H1 (cell line): ENCODE data around the gene SNTG2. TPM values are rescaled to one million over a fixed set of nuclear protein-coding genes. Genes with fewer than 3 reads are reported as not detected.

ENCODE experiments used
- CTCF ChIA-PET: fragments of 300-600 bp; sonication (Branson Sonifier 250); formaldehyde crosslinking; loops from one replicate; lab custom pipeline; 2021; ENCODE audit not compliant: partially characterized antibody; lab: Charles Lee
- POLR2A ChIA-PET: fragments of 300-600 bp; sonication (Branson Sonifier 250); formaldehyde crosslinking; loops from one replicate; lab custom pipeline; 2021; ENCODE audit warnings: inconsistent platforms; ENCODE audit not compliant: partially characterized antibody; lab: Charles Lee
- DNase-seq, 2 experiments: peaks; one replicate each; pipeline versions ENCODE4 v3.0.0 to v3.0.0-alpha.2; 2010 to 2022; ENCODE audit warnings: low spot score in 2 of 2, low read depth in 1 of 2, mixed read lengths in 1 of 2
- FAIRE-seq: peaks from 2 replicates; lab custom pipeline; 2011; peaks lifted over from hg19 to GRCh38; lab: Jason Lieb, UNC
- H2AFZ ChIP-seq: 2 replicates; pipeline ENCODE4 v1.8.1; 2012; ENCODE audit warnings: low read length, inconsistent platforms
- H2AK5ac ChIP-seq: 2 replicates; pipeline ENCODE4 v1.6.1; 2013; ENCODE audit warnings: low read depth, low read length
- H2BK120ac ChIP-seq: replicated peaks from 2 replicates; pipeline ENCODE3; 2013; ENCODE audit warnings: low read depth, low read length, inconsistent platforms
- H2BK12ac ChIP-seq: 2 replicates; pipeline ENCODE4 v1.6.1; 2013; ENCODE audit warnings: low read depth, low read length
- H2BK15ac ChIP-seq: 2 replicates; pipeline ENCODE4 v1.6.1; 2013; ENCODE audit warnings: low read length
- H2BK20ac ChIP-seq: 2 replicates; pipeline ENCODE4 v1.6.1; 2013; ENCODE audit warnings: low read length
- H2BK5ac ChIP-seq: 2 replicates; pipeline ENCODE4 v1.6.1; 2013; ENCODE audit warnings: low read depth, low read length
- H3K14ac ChIP-seq: 2 replicates; pipeline ENCODE4 v1.6.1; 2013; ENCODE audit warnings: inconsistent platforms; ENCODE audit not compliant: insufficient read length
- H3K18ac ChIP-seq: 2 replicates; pipeline ENCODE4 v1.6.1; 2013; ENCODE audit warnings: low read length; ENCODE audit errors: extremely low read depth
- H3K23ac ChIP-seq: 2 replicates; pipeline ENCODE4 v1.6.1; 2013; ENCODE audit warnings: inconsistent platforms; ENCODE audit not compliant: insufficient read length
- H3K23me2 ChIP-seq: 2 replicates; pipeline ENCODE4 v1.6.1; 2013; ENCODE audit warnings: low read depth, low read length
- H3K27ac ChIP-seq: 2 replicates; pipeline ENCODE4 v1.6.1; 2011; ENCODE audit warnings: low read depth, low read length, inconsistent platforms
- H3K27me3 ChIP-seq, 4 experiments: replicated peaks in 1 of 4; 1 replicate in 1 of 4; 2 replicates in 3 of 4; pipeline versions ENCODE4 v1.6.1 to v1.8.1; 2011 to 2013; ENCODE audit warnings: low read length in 3 of 4, mild to moderate bottlenecking in 3 of 4, inconsistent platforms in 2 of 4, mixed read lengths in 2 of 4, moderate library complexity in 1 of 4; ENCODE audit not compliant: control insufficient read depth in 3 of 4, insufficient read depth in 3 of 4; ENCODE audit errors: extremely low read depth in 1 of 4
- H3K36me3 ChIP-seq, 4 experiments: 2 replicates each; pipeline versions ENCODE4 v1.6.1 to v1.8.1; 2011 to 2013; ENCODE audit warnings: mild to moderate bottlenecking in 4 of 4, low read length in 3 of 4, moderate library complexity in 2 of 4, control low read depth in 1 of 4, inconsistent platforms in 1 of 4; ENCODE audit not compliant: insufficient read depth in 4 of 4, control insufficient read depth in 2 of 4
- H3K4ac ChIP-seq: replicated peaks from 2 replicates; pipeline ENCODE3; 2013; ENCODE audit warnings: low read length, low read depth, mixed read lengths, inconsistent platforms; ENCODE audit not compliant: insufficient read length
- H3K4me1 ChIP-seq, 4 experiments: replicated peaks in 1 of 4; 1 replicate in 1 of 4; 2 replicates in 3 of 4; pipeline versions ENCODE4 v1.6.1 to v1.8.1; 2011 to 2013; ENCODE audit warnings: low read length in 3 of 4, inconsistent platforms in 2 of 4, mixed read lengths in 1 of 4; ENCODE audit not compliant: insufficient read depth in 4 of 4, control insufficient read depth in 3 of 4
- H3K4me2 ChIP-seq, 2 experiments: 2 replicates each; pipeline versions ENCODE4 v1.6.1 to v1.8.1; 2011 to 2013; ENCODE audit warnings: low read depth in 2 of 2, low read length in 2 of 2, control low read depth in 1 of 2, inconsistent platforms in 1 of 2, mild to moderate bottlenecking in 1 of 2; ENCODE audit not compliant: insufficient read depth in 1 of 2
- H3K4me3 ChIP-seq, 4 experiments: fragments of 200-600, 300-600 bp in 1 of 4; sonication (generic), shearing (Covaris generic), sonication (Bioruptor Twin) in 1 of 4; 2 replicates each; pipeline versions ENCODE4 v1.5.1 to v1.8.1; 2011 to 2016; ENCODE audit warnings: low read length in 4 of 4, low read depth in 3 of 4, control low read depth in 2 of 4, inconsistent platforms in 2 of 4, mild to moderate bottlenecking in 2 of 4, mixed read lengths in 1 of 4, moderate library complexity in 1 of 4; ENCODE audit not compliant: insufficient read depth in 2 of 4; ENCODE audit errors: extremely low read depth in 1 of 4
- H3K56ac ChIP-seq: replicated peaks from 2 replicates; pipeline ENCODE3; 2013; ENCODE audit warnings: low read depth, mild to moderate bottlenecking, mixed read lengths, low read length, inconsistent platforms; ENCODE audit not compliant: insufficient read length
- H3K79me1 ChIP-seq: 2 replicates; pipeline ENCODE4 v1.6.1; 2013; ENCODE audit warnings: low read depth, low read length, control low read depth
- H3K79me2 ChIP-seq, 2 experiments: 2 replicates each; pipeline versions ENCODE4 v1.6.1 to v1.8.1; 2012 to 2013; ENCODE audit warnings: low read length in 2 of 2, mild to moderate bottlenecking in 2 of 2, inconsistent platforms in 1 of 2; ENCODE audit not compliant: insufficient read depth in 2 of 2, control insufficient read depth in 1 of 2
- H3K9ac ChIP-seq, 4 experiments: replicated peaks in 1 of 4; 1 replicate in 1 of 4; 2 replicates in 3 of 4; pipeline versions ENCODE4 v1.6.1 to v1.8.1; 2011 to 2013; ENCODE audit warnings: low read depth in 3 of 4, low read length in 3 of 4, control low read depth in 2 of 4, mild to moderate bottlenecking in 2 of 4, moderate library complexity in 2 of 4, inconsistent platforms in 1 of 4; ENCODE audit errors: extremely low read depth in 1 of 4
- H3K9me3 ChIP-seq, 2 experiments: 2 replicates each; pipeline versions ENCODE4 v1.6.1 to v1.8.1; 2012 to 2013; ENCODE audit warnings: mild to moderate bottlenecking in 2 of 2, moderate library complexity in 2 of 2, control low read depth in 1 of 2, inconsistent platforms in 1 of 2, low read depth in 1 of 2, low read length in 1 of 2, mixed read lengths in 1 of 2; ENCODE audit not compliant: insufficient read depth in 2 of 2
- H4K20me1 ChIP-seq, 2 experiments: replicated peaks in 1 of 2; 2 replicates each; pipeline versions ENCODE3 to v1.8.1; 2011 to 2013; ENCODE audit warnings: inconsistent platforms in 2 of 2, low read length in 2 of 2, mild to moderate bottlenecking in 1 of 2; ENCODE audit not compliant: insufficient read depth in 2 of 2, control insufficient read depth in 1 of 2
- H4K5ac ChIP-seq: 2 replicates; pipeline ENCODE4 v1.6.1; 2013; ENCODE audit warnings: low read length, low read depth, mixed read lengths, inconsistent platforms; ENCODE audit not compliant: insufficient read length
- H4K8ac ChIP-seq: 2 replicates; pipeline ENCODE4 v1.8.0; 2013; ENCODE audit warnings: mild to moderate bottlenecking, moderate library complexity, low read length, inconsistent platforms; ENCODE audit not compliant: insufficient read depth; ENCODE audit errors: extremely low read depth
- H4K91ac ChIP-seq: replicated peaks from 2 replicates; pipeline ENCODE3; 2013; ENCODE audit warnings: low read length, mixed read lengths, inconsistent platforms; ENCODE audit not compliant: insufficient read length
- ATF3 ChIP-seq: IDR thresholded peaks from 2 replicates; pipeline ENCODE4 v1.6.1; 2011; ENCODE audit warnings: low read depth, mild to moderate bottlenecking, low read length; ENCODE audit not compliant: insufficient read depth
- CHD1 ChIP-seq: IDR thresholded peaks from 2 replicates; pipeline ENCODE4 v1.6.1; 2012; ENCODE audit warnings: low read depth, low read length, improper control_type of control experiment
- CHD2 ChIP-seq: IDR thresholded peaks from 2 replicates; pipeline ENCODE4 v1.6.1; 2012; ENCODE audit warnings: low read length, improper control_type of control experiment
- EP300 ChIP-seq, 2 experiments: IDR thresholded peaks; 1 replicate in 1 of 2; 2 replicates in 1 of 2; pipeline ENCODE4 v1.6.1; 2011 to 2012; ENCODE audit warnings: low read depth in 2 of 2, low read length in 2 of 2, mild to moderate bottlenecking in 2 of 2, borderline replicate concordance in 1 of 2, inconsistent platforms in 1 of 2, moderate library complexity in 1 of 2
- GTF2F1 ChIP-seq: IDR thresholded peaks from 2 replicates; pipeline ENCODE4 v1.6.1; 2012; ENCODE audit warnings: low read depth, low read length, improper control_type of control experiment, borderline replicate concordance
- KDM5A ChIP-seq: fragments of 200-600 bp; IDR thresholded peaks from 2 replicates; pipeline ENCODE4 v1.7.1; 2012; ENCODE audit warnings: mild to moderate bottlenecking, low read length, inconsistent platforms, mixed read lengths
- POLR2AphosphoS5 ChIP-seq: IDR thresholded peaks from 2 replicates; pipeline ENCODE4 v1.6.1; 2011; ENCODE audit warnings: low read depth, low read length
- RFX5 ChIP-seq: IDR thresholded peaks from 2 replicates; pipeline ENCODE4 v1.6.1; 2011; ENCODE audit warnings: low read depth, low read length, improper control_type of control experiment, borderline replicate concordance
- SAP30 ChIP-seq: fragments of 300-600 bp; sonication (generic); IDR thresholded peaks from 2 replicates; pipeline ENCODE4 v1.7.1; 2012; ENCODE audit warnings: low read length, moderate library complexity, mild to moderate bottlenecking, inconsistent platforms; ENCODE audit not compliant: insufficient read depth, insufficient replicate concordance
- SP1 ChIP-seq: IDR thresholded peaks from 2 replicates; pipeline ENCODE4 v1.6.1; 2011; ENCODE audit warnings: low read depth, low read length
- SRF ChIP-seq: IDR thresholded peaks from 2 replicates; pipeline ENCODE4 v1.6.1; 2011; ENCODE audit warnings: mild to moderate bottlenecking, low read depth, low read length, moderate library complexity
- WGBS, 2 experiments: shearing (Covaris generic) in 1 of 2; methylation state at CpG; one replicate each; pipeline versions ENCODE4 v1.1.6 to v1.1.7; 2013 to 2015; ENCODE audit warnings: low lambda C conversion rate in 2 of 2, mixed read lengths in 2 of 2, inconsistent platforms in 1 of 2, low coverage in 1 of 2, missing lambda C conversion rate in 1 of 2; ENCODE audit not compliant: insufficient replicate concordance in 2 of 2, insufficient coverage in 1 of 2, insufficient read length in 1 of 2; ENCODE audit errors: extremely low coverage in 1 of 2, missing lambda C conversion rate in 1 of 2; 5-methylcytosine and 5-hydroxymethylcytosine counted together
- polyA plus RNA-seq, 7 experiments: library from polyadenylated mRNA; depleted of rRNA in 3 of 7; stranded (reverse) in 5 of 7; unstranded in 2 of 7; fragments of >200 nt in 5 of 7; fragments of 200-250 nt in 2 of 7; gene quantifications; 1 replicate in 5 of 7; 2 replicates in 1 of 7; 4 replicates in 1 of 7; pipeline versions ENCODE4 v1.2.1 to v1.2.3, GENCODE V29; 2011 to 2013; ENCODE audit warnings: missing spikeins in 2 of 7, mixed read lengths in 2 of 7
- total RNA-seq: library from RNA; stranded (reverse); fragmentation: NEBNext Ultra II Directional; extraction: Animal tissue kit (Norgen Biotek cat#: 25700); gene quantifications from 2 replicates; pipeline ENCODE4 v1.2.1, GENCODE V29; 2021
- TF ChIP-seq, protein P1 (sequence below): IDR thresholded peaks from 2 replicates; pipeline ENCODE4 v1.6.1; 2012; ENCODE audit warnings: low read length, inconsistent platforms

The SNTG2 gene
- total and polyA plus RNA-seq, 2 of the 8 experiments (the other 6 are each of a cell fraction or from before 2014, with no cell fraction given) = 6.6 to 18.1 TPM

GRCh38 chr2:1010415-1010930, 59.8 kb downstream of the SNTG2 start:
- no peak overlapping the region for H3K4ac ChIP-seq
- WGBS, 2 experiments = 83% methylated on average over 7 of the region's 7 CpGs; no CpG with 5 or more reads in 1 of the 2 experiments
- no peak overlapping the region for H4K91ac ChIP-seq
- ChIA-PET POLR2A (no interaction called here), CTCF (no interaction called here)
- no peak for DNase-seq
- H2AK5ac ChIP-seq = no peak overlapping the region
- no peak overlapping the region for H3K56ac ChIP-seq
- no peak for FAIRE-seq
- H3K79me2 ChIP-seq = peaks cover 0 to 40% of the 10 kb centered on the region in 2 experiments; a peak in 2 of 4 replicates
- no peaks in the 10 kb centered on the region for H3K79me1 ChIP-seq
- no peak overlapping the region for H2AFZ ChIP-seq
- H3K27me3 ChIP-seq = no peaks in the 10 kb centered on the region
- H3K23me2 ChIP-seq = no peaks in the 10 kb centered on the region; the same call in 1 of the 2 replicates
- H3K27ac ChIP-seq = no peak overlapping the region
- no peaks in the 10 kb centered on the region for H3K9me3 ChIP-seq
- no peak overlapping the region for H4K5ac ChIP-seq
- no peak overlapping the region for H3K9ac ChIP-seq
- H4K20me1 ChIP-seq = peaks cover 8 to 18% of the 10 kb centered on the region in 2 experiments
- no peak overlapping the region for H3K4me2 ChIP-seq
- no peak overlapping the region for H2BK120ac ChIP-seq
- H3K36me3 ChIP-seq = no peaks in the 10 kb centered on the region
- H2BK5ac ChIP-seq = no peak overlapping the region
- no peak overlapping the region for H2BK15ac ChIP-seq
- peaks cover 0 to 3% (median 1%) of the 10 kb centered on the region in 4 experiments; a peak in 2 of 7 replicates for H3K4me1 ChIP-seq
- no peak overlapping the region for H4K8ac ChIP-seq
- H2BK20ac ChIP-seq = no peak overlapping the region
- H3K4me3 ChIP-seq = no peak overlapping the region
- no peak overlapping the region for H3K23ac ChIP-seq
- H3K18ac ChIP-seq = no peak overlapping the region
- H2BK12ac ChIP-seq = no peak overlapping the region
- H3K14ac ChIP-seq = no peak overlapping the region
- TF ChIP-seq EP300 (IDR thresholded peaks at IDR 0.05; ENCODE audit: borderline replicate concordance in 1 of 2, low read depth in 2 of 2, low read length in 2 of 2) (no peak), CHD2 (no peak), CHD1 (no peak), KDM5A (no peak), SP1 (no peak), SRF (no peak), POLR2AphosphoS5 (no peak), GTF2F1 (no peak), SAP30 (no peak), ATF3 (no peak), RFX5 (no peak)
- TF ChIP-seq, protein P1, sequence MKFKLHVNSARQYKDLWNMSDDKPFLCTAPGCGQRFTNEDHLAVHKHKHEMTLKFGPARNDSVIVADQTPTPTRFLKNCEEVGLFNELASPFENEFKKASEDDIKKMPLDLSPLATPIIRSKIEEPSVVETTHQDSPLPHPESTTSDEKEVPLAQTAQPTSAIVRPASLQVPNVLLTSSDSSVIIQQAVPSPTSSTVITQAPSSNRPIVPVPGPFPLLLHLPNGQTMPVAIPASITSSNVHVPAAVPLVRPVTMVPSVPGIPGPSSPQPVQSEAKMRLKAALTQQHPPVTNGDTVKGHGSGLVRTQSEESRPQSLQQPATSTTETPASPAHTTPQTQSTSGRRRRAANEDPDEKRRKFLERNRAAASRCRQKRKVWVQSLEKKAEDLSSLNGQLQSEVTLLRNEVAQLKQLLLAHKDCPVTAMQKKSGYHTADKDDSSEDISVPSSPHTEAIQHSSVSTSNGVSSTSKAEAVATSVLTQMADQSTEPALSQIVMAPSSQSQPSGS = no peak
